Lower leg skin (tissue), 3 donors: ENCODE measurements around the gene CBLN3.

Experiments
- POLR2A ChIP-seq, 2 donors: fragments of 450-650 bp; IDR thresholded peaks; one replicate each; pipeline ENCODE4 v1.6.1; 2016 to 2017; ENCODE audit warnings: antibody characterized with exemption in 2 of 2, mild to moderate bottlenecking in 1 of 2, moderate library complexity in 1 of 2
- TF ChIP-seq, protein P1 (sequence below), 3 donors: fragments of 450-650 bp; IDR thresholded peaks; one replicate each; pipeline ENCODE4 v1.5.1; 2016; ENCODE audit warnings: antibody characterized with exemption in 3 of 3, mild to moderate bottlenecking in 3 of 3, moderate library complexity in 2 of 3

GRCh38 chr14:24441485-24441884 is 12.0 kb upstream of the CBLN3 start:
- TF ChIP-seq, protein P1, sequence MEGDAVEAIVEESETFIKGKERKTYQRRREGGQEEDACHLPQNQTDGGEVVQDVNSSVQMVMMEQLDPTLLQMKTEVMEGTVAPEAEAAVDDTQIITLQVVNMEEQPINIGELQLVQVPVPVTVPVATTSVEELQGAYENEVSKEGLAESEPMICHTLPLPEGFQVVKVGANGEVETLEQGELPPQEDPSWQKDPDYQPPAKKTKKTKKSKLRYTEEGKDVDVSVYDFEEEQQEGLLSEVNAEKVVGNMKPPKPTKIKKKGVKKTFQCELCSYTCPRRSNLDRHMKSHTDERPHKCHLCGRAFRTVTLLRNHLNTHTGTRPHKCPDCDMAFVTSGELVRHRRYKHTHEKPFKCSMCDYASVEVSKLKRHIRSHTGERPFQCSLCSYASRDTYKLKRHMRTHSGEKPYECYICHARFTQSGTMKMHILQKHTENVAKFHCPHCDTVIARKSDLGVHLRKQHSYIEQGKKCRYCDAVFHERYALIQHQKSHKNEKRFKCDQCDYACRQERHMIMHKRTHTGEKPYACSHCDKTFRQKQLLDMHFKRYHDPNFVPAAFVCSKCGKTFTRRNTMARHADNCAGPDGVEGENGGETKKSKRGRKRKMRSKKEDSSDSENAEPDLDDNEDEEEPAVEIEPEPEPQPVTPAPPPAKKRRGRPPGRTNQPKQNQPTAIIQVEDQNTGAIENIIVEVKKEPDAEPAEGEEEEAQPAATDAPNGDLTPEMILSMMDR (IDR thresholded peaks at IDR 0.05) = no peak
- TF ChIP-seq POLR2A (IDR thresholded peaks at IDR 0.05) = no peak
